ENCODE results near the gene MAPK6.
A peak's percentile ranks its signal among the peaks of the same experiment; 100 is the strongest.
"Not testable (repeated sequence)": the region's sequence is repeated elsewhere in the genome, so short reads cannot be mapped to it uniquely, and the experiment has no call there.

MAPK6 gene

DNA sequence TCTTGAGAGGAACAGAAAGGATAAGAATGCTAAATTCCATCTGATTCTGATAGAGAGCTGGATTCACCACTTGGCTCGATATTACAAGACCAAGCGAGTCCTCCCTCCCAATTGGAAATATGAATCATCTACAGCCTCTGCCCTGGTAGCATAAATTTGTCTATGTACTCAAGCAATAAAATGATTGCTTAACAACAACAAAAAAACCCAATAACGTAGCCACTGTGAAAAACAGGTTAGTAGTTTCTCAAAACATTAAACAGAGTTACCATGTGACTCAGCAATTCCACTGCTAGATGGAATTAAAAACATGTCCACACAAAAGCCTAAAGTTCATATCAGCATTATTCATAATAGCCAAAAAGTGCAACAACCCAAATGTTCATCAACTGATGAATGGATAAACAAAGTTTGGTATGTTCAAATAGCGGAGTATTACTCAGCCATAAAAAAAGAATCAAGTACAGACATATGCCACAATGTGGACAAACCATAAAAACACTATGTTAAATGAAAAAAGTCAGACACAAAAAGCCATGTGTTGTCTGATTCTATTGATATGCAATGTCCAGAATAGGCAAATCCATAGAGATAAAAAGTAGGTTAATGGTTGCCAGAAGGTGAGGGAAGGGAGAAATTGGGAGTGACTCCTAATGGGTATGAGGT lies 76.7 kb downstream of the MAPK6 start:
- Mint-ChIP-seq H3K36me3 (ENCODE audit: low read depth) (no peaks in the 10 kb centered on the region), H3K4me3 (no peak overlapping the region), H3K4me1 (ENCODE audit: low read depth) (no peaks in the 10 kb centered on the region), H3K27me3 (no peaks in the 10 kb centered on the region), H3K27ac (no peak overlapping the region), H3K9me3 (no peaks in the 10 kb centered on the region)

DNA sequence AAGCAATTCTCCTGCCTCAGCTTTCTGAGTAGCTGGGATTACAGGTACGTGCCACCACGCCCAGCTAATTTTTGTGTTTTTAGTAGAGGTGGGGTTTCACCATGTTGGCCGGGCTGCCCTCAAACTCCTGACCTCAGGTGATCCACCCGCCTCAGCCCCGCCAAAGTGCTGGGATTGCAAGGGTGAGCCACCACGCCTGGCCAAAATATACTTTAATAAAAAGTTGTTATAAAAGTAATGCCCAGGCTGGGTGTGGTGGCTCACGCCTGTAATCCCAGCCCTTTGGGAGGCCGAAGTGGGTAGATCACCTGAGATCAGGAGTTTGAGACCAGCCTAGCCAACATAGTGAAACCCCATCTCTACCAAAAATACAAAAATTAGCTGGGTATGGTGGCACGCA lies 77.5 kb downstream of the MAPK6 start:
- H3K27ac Mint-ChIP-seq; H3K27me3 Mint-ChIP-seq; H3K36me3 Mint-ChIP-seq (ENCODE audit: low read depth); H3K4me3 Mint-ChIP-seq; H3K4me1 Mint-ChIP-seq (ENCODE audit: low read depth); H3K9me3 Mint-ChIP-seq: not testable (repeated sequence)

DNA sequence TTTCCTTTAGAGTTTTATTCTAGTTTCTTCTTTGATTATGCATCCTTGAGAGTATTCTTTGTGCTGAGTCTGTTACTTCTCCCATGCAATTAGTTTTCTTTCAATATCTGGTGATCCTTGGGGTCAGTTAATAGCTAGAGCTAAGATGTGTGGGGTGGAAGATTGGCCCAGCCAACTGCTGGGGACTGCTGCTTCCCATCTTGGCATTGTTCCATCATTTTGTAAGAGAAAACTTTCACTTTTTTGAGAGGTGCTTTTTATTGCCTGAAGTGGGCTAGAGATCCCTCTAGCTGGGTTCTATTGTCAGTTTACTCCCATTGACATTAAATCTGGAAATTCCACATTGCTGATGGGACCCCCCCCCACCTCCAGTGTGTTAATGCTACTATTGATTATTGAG lies 78.2 kb downstream of the MAPK6 start:
- Mint-ChIP-seq H3K27me3 (no peaks in the 10 kb centered on the region), H3K9me3 (no peaks in the 10 kb centered on the region), H3K4me1 (ENCODE audit: low read depth) (peaks cover 3% of the 10 kb centered on the region), H3K4me3 (no peak overlapping the region), H3K27ac (no peak overlapping the region), H3K36me3 (ENCODE audit: low read depth) (no peaks in the 10 kb centered on the region)

DNA sequence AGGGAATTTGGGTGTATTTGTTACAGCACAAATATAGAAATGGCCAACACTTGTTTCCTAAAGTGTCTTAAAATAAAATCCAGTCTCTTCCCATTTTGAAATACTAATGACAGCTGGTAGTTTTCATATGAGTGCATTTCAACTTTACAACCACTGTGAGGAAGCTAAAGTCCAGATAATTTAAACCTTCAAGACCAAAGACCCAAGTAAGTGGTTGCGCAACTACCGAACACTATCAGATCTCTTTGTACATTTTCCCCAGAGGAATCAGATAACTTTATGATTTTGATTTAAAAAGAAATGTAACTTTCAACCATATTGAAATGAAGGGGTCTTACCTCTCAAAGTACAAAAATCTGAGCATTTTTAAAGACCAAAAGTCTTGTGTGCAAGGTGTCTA lies 79.3 kb downstream of the MAPK6 start:
- Mint-ChIP-seq H3K27ac (no peak overlapping the region), H3K4me1 (ENCODE audit: low read depth) (peaks cover 10% of the 10 kb centered on the region), H3K36me3 (ENCODE audit: low read depth) (no peaks in the 10 kb centered on the region), H3K27me3 (no peaks in the 10 kb centered on the region), H3K4me3 (no peak overlapping the region), H3K9me3 (no peaks in the 10 kb centered on the region)

DNA sequence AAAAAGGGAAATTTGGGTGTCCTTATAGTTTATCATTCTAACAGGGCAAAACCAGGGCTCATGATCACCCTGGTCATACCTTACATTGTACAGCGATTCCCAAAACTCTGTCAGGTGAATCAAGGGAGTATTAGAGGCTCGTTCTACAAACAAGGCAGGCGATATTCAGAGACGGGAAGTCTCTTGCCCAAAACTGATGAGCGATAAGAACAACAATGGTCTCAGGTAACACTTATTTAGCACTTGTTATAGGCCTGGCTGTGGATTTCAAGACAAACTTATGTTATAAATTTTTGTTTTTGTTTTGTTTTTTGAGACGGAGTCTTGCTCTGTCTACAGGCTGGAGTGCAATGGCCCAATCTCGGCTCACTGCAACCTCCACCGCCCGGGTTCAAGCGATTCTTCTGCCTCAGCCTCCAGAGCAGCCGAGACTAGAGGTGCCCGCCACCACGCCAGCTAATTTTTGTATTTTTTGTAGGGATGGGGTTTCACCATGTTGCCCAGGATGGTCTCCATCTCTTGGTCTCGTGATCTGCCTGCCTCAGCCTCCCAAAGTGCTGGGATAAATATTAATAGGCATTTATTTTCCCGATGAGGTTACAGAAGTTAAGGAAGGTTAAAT lies 80.7 kb downstream of the MAPK6 start:
- no peak overlapping the region for H3K4me3 Mint-ChIP-seq
- H3K27me3 Mint-ChIP-seq, result no peaks in the 10 kb centered on the region
- no peaks in the 10 kb centered on the region for H3K9me3 Mint-ChIP-seq
- H3K4me1 Mint-ChIP-seq (ENCODE audit: low read depth), result peaks cover 11% of the 10 kb centered on the region
- H3K27ac Mint-ChIP-seq, result no peak overlapping the region
- H3K36me3 Mint-ChIP-seq (ENCODE audit: low read depth), result no peaks in the 10 kb centered on the region

DNA sequence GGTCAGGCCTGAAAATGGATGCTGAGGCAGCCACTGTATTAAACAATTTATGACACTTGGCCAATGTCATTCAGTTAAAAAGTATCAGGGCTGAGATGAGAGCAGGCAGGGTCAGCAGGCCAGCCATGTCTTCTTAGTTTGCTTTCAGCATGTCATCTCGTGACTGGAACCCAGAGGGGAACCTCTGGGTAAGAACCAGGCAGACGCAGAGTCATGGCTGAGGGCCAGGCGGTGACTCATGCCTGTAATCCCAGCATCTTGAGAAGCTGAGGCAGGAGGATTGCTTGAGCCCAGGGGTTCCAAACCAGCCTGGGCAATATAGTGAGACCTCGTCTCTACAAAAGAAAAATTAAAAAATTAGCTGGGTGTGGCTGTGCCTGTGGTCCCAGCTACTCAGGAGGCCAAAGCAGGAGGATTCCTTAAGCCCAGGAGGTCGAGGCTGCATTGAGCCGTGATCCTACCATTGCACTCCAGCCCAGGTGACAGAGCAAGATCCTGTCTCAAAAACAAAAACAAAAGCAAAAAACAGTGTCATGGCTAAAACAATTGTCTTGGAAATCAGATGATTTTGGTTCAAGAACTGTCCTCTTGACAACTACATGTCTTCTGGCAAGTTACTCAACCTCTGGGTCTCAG lies 81.9 kb downstream of the MAPK6 start:
- Mint-ChIP-seq H3K4me3 (no peak overlapping the region), H3K4me1 (ENCODE audit: low read depth) (peaks cover 11% of the 10 kb centered on the region), H3K27me3 (no peaks in the 10 kb centered on the region), H3K9me3 (no peaks in the 10 kb centered on the region), H3K36me3 (ENCODE audit: low read depth) (no peaks in the 10 kb centered on the region), H3K27ac (no peak overlapping the region)

DNA sequence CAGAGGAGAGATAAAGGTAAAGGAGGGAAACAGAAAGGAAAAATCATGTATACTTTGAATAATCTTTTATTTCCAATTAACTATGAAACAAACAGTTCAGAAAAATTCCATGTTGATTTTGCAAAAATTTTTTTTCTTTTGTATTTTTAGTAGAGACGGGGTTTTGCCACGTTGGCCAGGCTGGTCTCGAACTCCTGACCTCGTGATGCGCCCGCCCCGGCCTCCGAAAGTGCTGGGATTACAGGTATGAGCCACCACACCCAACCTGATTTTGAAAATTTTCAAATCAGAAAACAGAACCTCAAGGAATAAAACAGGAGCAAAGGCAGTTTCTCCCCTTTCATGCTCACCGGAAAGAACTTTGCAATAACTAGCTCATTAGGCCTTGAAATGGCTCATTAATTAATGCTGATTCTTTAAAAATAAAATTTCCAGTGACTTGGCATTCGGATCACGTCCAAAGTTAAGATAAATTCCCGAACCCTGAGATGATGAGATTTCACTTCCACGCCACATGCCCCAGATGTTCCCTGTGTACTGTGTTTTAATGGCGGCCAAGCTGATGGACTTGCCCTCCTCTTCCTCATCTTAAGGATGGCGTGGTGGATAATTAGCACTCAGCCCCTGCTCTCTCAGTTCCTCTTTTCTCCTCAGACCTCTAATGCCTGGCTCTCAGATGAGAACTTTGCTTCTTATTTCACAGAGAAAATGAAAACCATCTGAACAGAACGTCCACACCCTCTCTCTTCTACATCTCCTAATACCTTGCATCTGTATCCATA lies 82.7 kb downstream of the MAPK6 start:
- Mint-ChIP-seq H3K4me1 (ENCODE audit: low read depth) (peaks cover 11% of the 10 kb centered on the region), H3K27me3 (no peaks in the 10 kb centered on the region), H3K36me3 (ENCODE audit: low read depth) (no peaks in the 10 kb centered on the region)

DNA sequence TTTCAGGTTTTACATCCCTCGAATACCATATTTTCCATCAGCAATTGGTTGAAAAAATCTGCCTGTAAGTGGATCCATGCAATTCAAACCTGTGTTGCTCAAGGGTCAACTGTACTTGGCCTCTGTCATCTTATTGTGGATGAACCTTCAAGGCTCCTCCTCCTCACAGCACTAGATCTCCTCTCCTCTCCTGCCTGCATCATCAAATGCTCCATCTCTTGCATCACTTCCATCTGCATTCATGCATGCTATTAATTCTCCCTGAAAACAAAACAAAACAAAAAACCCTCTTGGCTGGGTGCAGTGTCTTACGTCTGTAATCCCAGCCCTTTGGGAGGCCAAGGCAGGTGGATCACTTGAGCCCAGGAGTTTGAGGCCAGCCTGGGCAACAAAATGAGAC lies 83.4 kb downstream of the MAPK6 start:
- Mint-ChIP-seq H3K9me3 (no peaks in the 10 kb centered on the region), H3K4me1 (ENCODE audit: low read depth) (peaks cover 11% of the 10 kb centered on the region), H3K4me3 (no peak overlapping the region), H3K27me3 (no peaks in the 10 kb centered on the region), H3K27ac (no peak overlapping the region), H3K36me3 (ENCODE audit: low read depth) (no peaks in the 10 kb centered on the region)

More for the DNA sequence above, 82.7 kb downstream of the MAPK6 start:
- no peaks in the 10 kb centered on the region for H3K9me3 Mint-ChIP-seq
- no peak overlapping the region for H3K4me3 Mint-ChIP-seq
- H3K27ac Mint-ChIP-seq, result no peak overlapping the region

DNA sequence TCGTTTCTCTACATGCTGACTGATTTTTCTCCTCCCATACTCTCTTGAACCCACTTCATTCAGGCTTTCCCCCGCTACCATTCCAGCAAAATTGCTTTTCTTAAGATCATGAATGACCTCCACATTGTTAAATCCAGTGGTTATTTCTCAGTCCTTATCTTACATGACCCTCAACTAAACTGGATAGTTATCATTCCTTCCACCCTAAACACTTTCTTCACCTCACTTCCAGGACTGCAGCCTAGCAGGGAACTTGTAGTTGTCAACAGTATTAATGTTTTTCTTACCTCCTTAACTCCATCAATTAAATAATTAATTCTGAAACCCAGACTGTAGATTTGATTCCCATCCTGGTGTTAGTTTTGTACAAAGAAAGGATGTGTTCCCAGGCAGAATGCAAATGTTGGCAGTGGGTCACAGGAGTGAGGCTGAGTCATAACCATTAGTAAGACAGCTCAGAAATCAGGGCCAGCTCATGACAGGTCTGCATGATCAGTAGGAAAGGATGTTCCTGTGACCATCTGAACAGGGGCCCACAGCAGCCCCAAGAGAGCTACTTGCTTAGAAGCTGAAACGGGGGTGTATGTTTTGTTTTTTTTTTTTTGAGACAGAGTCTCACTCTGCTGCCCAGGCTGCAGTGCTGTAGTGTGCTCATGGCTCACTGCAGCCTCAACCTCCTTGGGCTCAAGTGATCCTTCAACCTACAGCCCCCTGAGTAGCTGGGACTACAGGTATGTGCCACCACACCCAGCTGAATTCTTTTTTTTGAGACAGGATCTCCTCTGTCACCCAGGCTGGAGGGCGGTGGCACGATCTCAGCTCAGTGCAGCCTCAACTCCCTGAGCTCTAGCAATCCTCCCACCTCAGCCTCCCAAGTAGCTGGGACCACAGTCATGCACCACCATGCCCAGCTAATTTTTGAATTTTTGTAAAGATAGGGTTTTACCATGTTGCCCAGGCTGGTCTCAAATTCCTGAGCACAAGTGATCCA lies 84.5 kb downstream of the MAPK6 start:
- Mint-ChIP-seq H3K9me3 (no peaks in the 10 kb centered on the region), H3K27ac (peak overlapping the region; percentile 57), H3K27me3 (peaks cover 8% of the 10 kb centered on the region), H3K4me3 (no peak overlapping the region), H3K36me3 (ENCODE audit: low read depth) (no peaks in the 10 kb centered on the region), H3K4me1 (ENCODE audit: low read depth) (peaks cover 11% of the 10 kb centered on the region)

DNA sequence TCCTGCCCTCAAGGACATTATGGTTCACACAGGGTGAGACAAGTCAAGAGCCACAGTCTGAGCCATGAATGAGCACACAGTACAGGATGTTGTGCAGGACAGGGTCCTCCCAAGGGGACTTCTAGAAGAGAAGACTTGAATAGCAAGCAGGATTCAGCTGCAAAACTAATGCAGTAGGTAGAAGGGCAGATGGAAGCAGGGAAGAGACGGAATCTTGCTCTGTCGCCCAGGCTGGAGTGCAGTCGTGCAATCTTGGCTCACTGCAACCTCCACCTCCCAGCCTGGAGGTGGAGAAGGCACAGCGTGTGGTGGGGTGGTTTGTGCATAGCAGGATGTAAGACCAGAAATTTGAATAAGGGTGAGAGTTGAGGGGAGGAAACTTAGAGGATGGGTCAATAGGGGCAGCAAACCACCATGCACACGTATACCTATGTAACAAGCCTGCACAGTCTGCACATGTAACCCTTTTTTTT lies 85.5 kb downstream of the MAPK6 start:
- H3K27ac Mint-ChIP-seq, result no peak overlapping the region
- H3K4me1 Mint-ChIP-seq (ENCODE audit: low read depth), result peaks cover 13% of the 10 kb centered on the region
- no peaks in the 10 kb centered on the region for H3K9me3 Mint-ChIP-seq
- H3K27me3 Mint-ChIP-seq, result peaks cover 15% of the 10 kb centered on the region
- H3K36me3 Mint-ChIP-seq (ENCODE audit: low read depth), result no peaks in the 10 kb centered on the region
- H3K4me3 Mint-ChIP-seq, result no peak overlapping the region

DNA sequence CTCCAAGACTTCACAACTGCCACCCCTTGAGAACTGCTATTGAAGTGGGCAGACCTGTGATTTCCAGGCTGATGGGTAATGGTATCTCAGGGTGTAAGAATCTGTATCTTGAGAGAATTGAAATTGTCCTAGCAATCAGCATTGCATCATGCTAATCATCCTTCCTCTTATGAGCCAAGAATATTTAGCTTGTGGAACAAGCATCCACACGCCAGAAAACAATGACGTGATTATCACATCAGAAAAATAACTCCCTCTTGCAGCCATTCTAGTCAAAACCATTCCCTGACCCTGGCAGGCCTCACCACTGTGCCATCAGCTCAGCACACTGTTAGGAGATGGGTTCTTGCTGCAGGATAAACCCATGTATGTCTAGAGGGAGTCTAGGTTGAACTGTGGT lies 86.8 kb downstream of the MAPK6 start:
- Mint-ChIP-seq H3K27ac (no peak overlapping the region), H3K36me3 (ENCODE audit: low read depth) (no peaks in the 10 kb centered on the region), H3K4me3 (no peak overlapping the region), H3K9me3 (no peaks in the 10 kb centered on the region), H3K27me3 (peaks cover 24% of the 10 kb centered on the region), H3K4me1 (ENCODE audit: low read depth) (peaks cover 19% of the 10 kb centered on the region)

DNA sequence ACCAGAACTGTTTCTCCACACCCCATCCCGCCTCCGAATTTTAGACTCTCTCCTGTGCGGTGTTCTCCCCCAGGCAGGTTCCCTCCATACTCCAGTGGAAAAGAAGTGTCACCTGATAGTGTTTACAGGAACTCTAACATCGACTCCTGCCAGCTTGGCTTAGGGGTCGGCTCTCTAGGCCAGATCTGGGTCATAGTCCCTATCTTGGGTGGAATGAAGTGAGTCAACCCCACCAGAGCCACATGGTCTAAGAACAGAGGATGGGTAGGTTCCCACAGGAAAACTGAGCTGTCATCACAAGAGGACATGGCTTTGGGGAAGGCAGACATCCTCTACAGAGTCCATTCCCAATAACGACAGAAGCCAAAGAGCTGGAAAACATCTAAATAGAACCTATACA lies 87.6 kb downstream of the MAPK6 start:
- no peaks in the 10 kb centered on the region for H3K9me3 Mint-ChIP-seq
- H3K36me3 Mint-ChIP-seq (ENCODE audit: low read depth), result no peaks in the 10 kb centered on the region
- peaks cover 19% of the 10 kb centered on the region for H3K4me1 Mint-ChIP-seq (ENCODE audit: low read depth)
- H3K27ac Mint-ChIP-seq, result no peak overlapping the region
- no peak overlapping the region for H3K4me3 Mint-ChIP-seq
- H3K27me3 Mint-ChIP-seq, result peaks cover 32% of the 10 kb centered on the region

DNA sequence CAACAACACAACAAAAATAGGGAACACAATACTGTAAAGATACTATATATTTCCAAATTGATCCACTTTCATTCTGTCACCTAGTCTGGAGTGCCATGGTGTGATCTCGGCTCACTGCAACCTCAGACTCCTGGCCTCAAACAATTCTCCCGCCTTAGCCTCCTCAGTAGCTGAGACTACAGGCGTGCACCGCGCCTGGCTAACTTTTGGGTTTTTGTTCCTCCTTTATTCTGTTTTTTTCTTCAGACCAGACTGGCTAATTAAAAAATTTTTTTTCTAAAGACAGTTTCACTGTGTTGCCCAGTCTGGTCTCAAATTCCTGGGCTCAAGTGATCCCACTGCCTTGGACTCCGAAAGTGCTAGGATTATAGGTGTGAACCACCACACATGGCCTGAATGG lies 88.2 kb downstream of the MAPK6 start:
- H3K27me3 Mint-ChIP-seq, result peaks cover 33% of the 10 kb centered on the region
- H3K4me1 Mint-ChIP-seq (ENCODE audit: low read depth), result peaks cover 18% of the 10 kb centered on the region
- H3K36me3 Mint-ChIP-seq (ENCODE audit: low read depth), result no peaks in the 10 kb centered on the region
- no peak overlapping the region for H3K27ac Mint-ChIP-seq
- no peaks in the 10 kb centered on the region for H3K9me3 Mint-ChIP-seq
- H3K4me3 Mint-ChIP-seq, result no peak overlapping the region

All from stimulated activated naive CD8-positive, alpha-beta T cell treated with anti-CD3 and anti-CD28 coated beads, Interleukin-15, Interleukin-2, amounts not matched to agents 100 ng/mL and 50 ng/mL, for 24 hours (primary cell).